HepG2 (cell line): ENCODE data around the gene NAPEPLD. TPM values are rescaled to one million over a fixed set of nuclear protein-coding genes. Genes with fewer than 3 reads are reported as not detected.
"Not testable (repeated sequence)": the region's sequence is repeated elsewhere in the genome, so short reads cannot be mapped to it uniquely, and the experiment has no call there.

ENCODE experiments used
- ATAC-seq: fragments of 200-7000 bp; cut with Tn5 transposase; 3 replicates; pipeline ENCODE4 v1.9.1; 2020; ENCODE audit warnings: mild to moderate bottlenecking, moderate library complexity
- BruUV-seq: library from RNA; stranded (reverse); fragments of 400-500 nt; replicated peaks from 2 replicates; lab custom pipeline; 2021; lab: Mats Ljungman, UMichigan
- CTCF ChIA-PET: fragments of 300-600 bp; formaldehyde crosslinking; extraction: SDS; loops from one replicate; lab custom pipeline; 2021; ENCODE audit warnings: low total read pairs, inconsistent platforms, low intra/inter-chr PET ratio; lab: Yijun Ruan, JAX
- POLR2A ChIA-PET: fragments of 350-600 bp; sonication (Branson Sonifier 250); formaldehyde crosslinking; loops from one replicate; lab custom pipeline; 2020; ENCODE audit warnings: antibody characterized with exemption, inconsistent platforms; lab: Yijun Ruan, JAX
- DNase-seq: peaks from one replicate; pipeline ENCODE4 v3.0.0-alpha.2; 2015; ENCODE audit warnings: low spot score
- FAIRE-seq: peaks from 3 replicates; lab custom pipeline; 2011; peaks lifted over from hg19 to GRCh38; lab: Jason Lieb, UNC
- H2AFZ ChIP-seq: one replicate; pipeline ENCODE4 v1.6.1; 2011; ENCODE audit warnings: low read length, inconsistent platforms
- H3K27ac ChIP-seq: fragments of 300-600 bp; 3 replicates; pipeline ENCODE4 v1.8.0; 2011; ENCODE audit warnings: mixed run types, mild to moderate bottlenecking, mixed read lengths, low read length, inconsistent platforms; ENCODE audit not compliant: insufficient read depth; ENCODE audit errors: extremely low read length
- H3K27me3 ChIP-seq, 2 experiments: fragments of 200-600 bp in 1 of 2; 2 replicates in 1 of 2; 3 replicates in 1 of 2; pipeline versions ENCODE4 v1.6.0 to v1.8.0; 2011; ENCODE audit warnings: low read length in 2 of 2, mild to moderate bottlenecking in 2 of 2, moderate library complexity in 2 of 2, inconsistent platforms in 1 of 2; ENCODE audit not compliant: insufficient read depth in 2 of 2, control insufficient read depth in 1 of 2
- H3K36me3 ChIP-seq, 2 experiments: fragments of 200-600 bp in 1 of 2; replicated peaks in 1 of 2; 2 replicates in 1 of 2; 3 replicates in 1 of 2; pipeline versions ENCODE4 v1.5.1 to v1.8.0; 2011; ENCODE audit warnings: low read length in 2 of 2, inconsistent platforms in 1 of 2; ENCODE audit not compliant: insufficient read depth in 2 of 2, control insufficient read depth in 1 of 2
- H3K4me1 ChIP-seq: 2 replicates; pipeline ENCODE4 v1.5.1; 2012; ENCODE audit warnings: low read length, inconsistent platforms; ENCODE audit not compliant: insufficient read depth
- H3K4me2 ChIP-seq: 2 replicates; pipeline ENCODE4 v1.6.0; 2011; ENCODE audit warnings: low read depth, low read length, inconsistent platforms
- H3K4me3 ChIP-seq, 3 experiments: fragments of 200-600 bp in 1 of 3; sonication (generic), shearing (Covaris generic) in 1 of 3; replicated peaks in 1 of 3; 2 replicates each; pipeline ENCODE4 v1.5.1; 2011 to 2016; ENCODE audit warnings: low read length in 3 of 3, inconsistent platforms in 2 of 3, low read depth in 2 of 3, mild to moderate bottlenecking in 2 of 3, control low read depth in 1 of 3, mixed read lengths in 1 of 3; ENCODE audit not compliant: insufficient read depth in 1 of 3
- H3K79me2 ChIP-seq: one replicate; pipeline ENCODE4 v1.6.1; 2011; ENCODE audit warnings: low read length, inconsistent platforms; ENCODE audit not compliant: insufficient read depth
- H3K9ac ChIP-seq: 2 replicates; pipeline ENCODE4 v1.6.0; 2011; ENCODE audit warnings: mild to moderate bottlenecking, low read depth, low read length, inconsistent platforms; ENCODE audit not compliant: insufficient read depth
- H3K9me3 ChIP-seq: 2 replicates; pipeline ENCODE4 v1.5.1; 2012; ENCODE audit warnings: mild to moderate bottlenecking, low read length
- H4K20me1 ChIP-seq: 2 replicates; pipeline ENCODE4 v1.6.0; 2011; ENCODE audit warnings: inconsistent platforms, mild to moderate bottlenecking, low read length, moderate library complexity; ENCODE audit not compliant: insufficient read depth
- CEBPB ChIP-seq: IDR thresholded peaks from 2 replicates; pipeline ENCODE4 v1.6.1; 2011; ENCODE audit warnings: low read depth, low read length, improper control_type of control experiment, borderline replicate concordance
- ISX ChIP-seq: sonication (generic); formaldehyde crosslinking; conservative IDR thresholded peaks from 2 replicates; pipeline ENCODE4 v1.5.0; 2020; ENCODE audit warnings: missing genetic modification reagents
- ZNF292 ChIP-seq: sonication (generic); formaldehyde crosslinking; IDR thresholded peaks from 2 replicates; pipeline ENCODE4 v1.8.1; 2022; ENCODE audit warnings: mild to moderate bottlenecking, low read depth, missing genetic modification reagents, borderline replicate concordance
- WGBS: methylation state at CpG from one replicate; pipeline ENCODE4 v1.1.6; 2017; ENCODE audit warnings: low lambda C conversion rate; 5-methylcytosine and 5-hydroxymethylcytosine counted together
- in situ Hi-C: cut with HindIII; loops from 2 replicates; pipeline ENCODE4 v1.10.0; 2017; ENCODE audit warnings: low pct_unique_long_range_greater_than_20kb; ENCODE audit not compliant: extremely low pct_ligation_motif_present
- intact Hi-C: fragments of 100-400 bp; cut with micrococcal nuclease; formaldehyde crosslinking; loops from one replicate; pipeline ENCODE4 v1.10.0; 2022; ENCODE audit not compliant: unreplicated experiment
- polyA plus RNA-seq, 8 experiments: library from polyadenylated mRNA; depleted of rRNA in 3 of 8; stranded (reverse) in 7 of 8; unstranded in 1 of 8; fragments of >200 nt; fragmentation: Illumina TruSeq in 4 of 8; extraction: Trizol in 4 of 8; gene quantifications; 2 replicates each; pipeline versions ENCODE4 v1.2.1 to v1.2.3, GENCODE V29; 2011 to 2016; ENCODE audit warnings: low read depth in 4 of 8, missing spikeins in 1 of 8, mixed read lengths in 1 of 8; ENCODE audit not compliant: insufficient read depth in 1 of 8
- total RNA-seq, 5 experiments: library from RNA; depleted of rRNA; stranded (reverse); fragments of >200 nt; fragmentation: Illumina TruSeq; extraction: Trizol; gene quantifications; 2 replicates each; pipeline ENCODE4 v1.2.3, GENCODE V29; 2016; ENCODE audit warnings: low read depth in 1 of 5
- TF ChIP-seq, protein P1 (sequence below): sonication (generic); formaldehyde crosslinking; IDR thresholded peaks from 2 replicates; pipeline ENCODE4 v1.4.0; 2020; ENCODE audit warnings: missing genetic modification reagents

Gene NAPEPLD
- total and polyA plus RNA-seq, 2 of the 13 experiments (the other 11 are each of a cell fraction or from before 2014, with no cell fraction given): 3.4 to 5.6 TPM

- TF ChIP-seq, protein P1, sequence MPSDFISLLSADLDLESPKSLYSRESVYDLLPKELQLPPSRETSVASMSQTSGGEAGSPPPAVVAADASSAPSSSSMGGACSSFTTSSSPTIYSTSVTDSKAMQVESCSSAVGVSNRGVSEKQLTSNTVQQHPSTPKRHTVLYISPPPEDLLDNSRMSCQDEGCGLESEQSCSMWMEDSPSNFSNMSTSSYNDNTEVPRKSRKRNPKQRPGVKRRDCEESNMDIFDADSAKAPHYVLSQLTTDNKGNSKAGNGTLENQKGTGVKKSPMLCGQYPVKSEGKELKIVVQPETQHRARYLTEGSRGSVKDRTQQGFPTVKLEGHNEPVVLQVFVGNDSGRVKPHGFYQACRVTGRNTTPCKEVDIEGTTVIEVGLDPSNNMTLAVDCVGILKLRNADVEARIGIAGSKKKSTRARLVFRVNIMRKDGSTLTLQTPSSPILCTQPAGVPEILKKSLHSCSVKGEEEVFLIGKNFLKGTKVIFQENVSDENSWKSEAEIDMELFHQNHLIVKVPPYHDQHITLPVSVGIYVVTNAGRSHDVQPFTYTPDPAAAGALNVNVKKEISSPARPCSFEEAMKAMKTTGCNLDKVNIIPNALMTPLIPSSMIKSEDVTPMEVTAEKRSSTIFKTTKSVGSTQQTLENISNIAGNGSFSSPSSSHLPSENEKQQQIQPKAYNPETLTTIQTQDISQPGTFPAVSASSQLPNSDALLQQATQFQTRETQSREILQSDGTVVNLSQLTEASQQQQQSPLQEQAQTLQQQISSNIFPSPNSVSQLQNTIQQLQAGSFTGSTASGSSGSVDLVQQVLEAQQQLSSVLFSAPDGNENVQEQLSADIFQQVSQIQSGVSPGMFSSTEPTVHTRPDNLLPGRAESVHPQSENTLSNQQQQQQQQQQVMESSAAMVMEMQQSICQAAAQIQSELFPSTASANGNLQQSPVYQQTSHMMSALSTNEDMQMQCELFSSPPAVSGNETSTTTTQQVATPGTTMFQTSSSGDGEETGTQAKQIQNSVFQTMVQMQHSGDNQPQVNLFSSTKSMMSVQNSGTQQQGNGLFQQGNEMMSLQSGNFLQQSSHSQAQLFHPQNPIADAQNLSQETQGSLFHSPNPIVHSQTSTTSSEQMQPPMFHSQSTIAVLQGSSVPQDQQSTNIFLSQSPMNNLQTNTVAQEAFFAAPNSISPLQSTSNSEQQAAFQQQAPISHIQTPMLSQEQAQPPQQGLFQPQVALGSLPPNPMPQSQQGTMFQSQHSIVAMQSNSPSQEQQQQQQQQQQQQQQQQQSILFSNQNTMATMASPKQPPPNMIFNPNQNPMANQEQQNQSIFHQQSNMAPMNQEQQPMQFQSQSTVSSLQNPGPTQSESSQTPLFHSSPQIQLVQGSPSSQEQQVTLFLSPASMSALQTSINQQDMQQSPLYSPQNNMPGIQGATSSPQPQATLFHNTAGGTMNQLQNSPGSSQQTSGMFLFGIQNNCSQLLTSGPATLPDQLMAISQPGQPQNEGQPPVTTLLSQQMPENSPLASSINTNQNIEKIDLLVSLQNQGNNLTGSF: no peak
- TF ChIP-seq ISX: no peak
- TF ChIP-seq CEBPB: no peak
- no peak for TF ChIP-seq ZNF292 (CRISPR knock-in tag)
- TF ChIP-seq, all 625 proteins: peak for 0
Measured at GRCh38 chr7:103093429-103093828, 55.5 kb downstream of the NAPEPLD start (continued).

DNA sequence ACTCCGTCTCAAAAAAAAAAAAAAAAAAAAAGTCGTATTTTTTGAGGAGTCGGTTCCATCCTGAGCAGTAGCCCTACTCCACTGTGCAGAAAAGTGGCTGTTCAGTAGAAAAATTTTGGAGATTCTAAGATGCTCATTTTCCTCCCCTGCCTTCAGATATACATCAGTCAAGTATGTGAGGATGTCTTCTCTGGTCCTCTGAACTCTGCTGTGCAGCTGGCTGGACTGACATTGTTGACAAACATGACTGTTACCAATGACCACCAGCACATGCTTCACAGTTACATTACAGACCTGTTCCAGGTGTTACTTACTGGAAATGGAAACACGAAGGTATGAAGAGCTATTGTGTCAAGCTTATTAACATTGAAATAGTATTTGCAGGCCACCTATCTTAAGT is 56.6 kb downstream of the NAPEPLD start:
- ATAC-seq, POLR2A ChIA-PET, H3K9ac ChIP-seq, H3K4me3 ChIP-seq, in situ Hi-C loops, BruUV-seq, H3K4me1 ChIP-seq, H3K27me3 ChIP-seq, H4K20me1 ChIP-seq, H2AFZ ChIP-seq, H3K9me3 ChIP-seq, DNase-seq, H3K27ac ChIP-seq, intact Hi-C loops, FAIRE-seq, H3K79me2 ChIP-seq, CTCF ChIA-PET, H3K4me2 ChIP-seq: not testable (repeated sequence)
- peaks cover 0 to 29% of the 10 kb centered on the region in 2 experiments; a peak in 4 of 5 replicates for H3K36me3 ChIP-seq
- 70% methylated on average over 4 of the region's 4 CpGs for WGBS
